Esophagus squamous epithelium (tissue), 4 donors: ENCODE data around the gene WIPF3.

ENCODE experiments used
- CTCF ChIP-seq, 6 experiments: fragments of 450-650 bp in 4 of 6; fragments of 200-600 bp in 2 of 6; sonication (generic) in 2 of 6; IDR thresholded peaks; one replicate each; pipeline ENCODE4 v1.5.1; 2016 to 2019; ENCODE audit warnings: antibody characterized with exemption in 6 of 6, mild to moderate bottlenecking in 4 of 6, moderate library complexity in 4 of 6
- POLR2A ChIP-seq, 4 donors: fragments of 450-650 bp; IDR thresholded peaks; one replicate each; pipeline ENCODE4 v1.6.1; 2017; ENCODE audit warnings: antibody characterized with exemption in 4 of 4, mild to moderate bottlenecking in 4 of 4, moderate library complexity in 3 of 4

- TF ChIP-seq POLR2A (IDR thresholded peaks at IDR 0.05) (no peak), CTCF (IDR thresholded peaks at IDR 0.05) (no peak)
Measured at GRCh38 chr7:29770371-29770770, 35.9 kb upstream of the WIPF3 start.
